NCI-H146 treated with DMSO at 0.1 percent for 48 hours (cell line): Measurements from ENCODE around the gene FCRLA.

Experiments used
- DNase-seq: peaks from one replicate; lab custom pipeline; 2025; ENCODE audit not compliant: unreplicated experiment; lab: John Stamatoyannopoulos, UW

The FCRLA gene

DNA sequence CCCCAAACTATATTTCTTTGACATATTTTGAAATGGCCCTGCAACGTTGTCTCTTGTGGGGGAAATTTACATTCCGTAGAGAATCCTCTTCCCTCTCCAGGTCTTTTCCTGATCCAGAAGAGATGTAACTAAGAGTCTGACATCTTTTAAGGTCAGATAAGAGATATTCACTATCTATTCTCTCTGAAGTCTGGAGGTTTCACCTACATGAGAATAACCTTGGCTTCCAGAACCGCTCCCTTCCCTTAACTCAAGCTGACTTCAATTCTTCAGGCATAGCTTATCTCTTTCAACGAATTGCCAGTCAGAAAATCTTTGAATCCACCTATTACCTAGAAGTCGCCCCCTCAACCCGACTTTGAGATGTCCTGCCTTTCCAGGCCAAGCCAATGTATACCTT, 24.2 kb downstream of the FCRLA start:
- no peak for DNase-seq

DNA sequence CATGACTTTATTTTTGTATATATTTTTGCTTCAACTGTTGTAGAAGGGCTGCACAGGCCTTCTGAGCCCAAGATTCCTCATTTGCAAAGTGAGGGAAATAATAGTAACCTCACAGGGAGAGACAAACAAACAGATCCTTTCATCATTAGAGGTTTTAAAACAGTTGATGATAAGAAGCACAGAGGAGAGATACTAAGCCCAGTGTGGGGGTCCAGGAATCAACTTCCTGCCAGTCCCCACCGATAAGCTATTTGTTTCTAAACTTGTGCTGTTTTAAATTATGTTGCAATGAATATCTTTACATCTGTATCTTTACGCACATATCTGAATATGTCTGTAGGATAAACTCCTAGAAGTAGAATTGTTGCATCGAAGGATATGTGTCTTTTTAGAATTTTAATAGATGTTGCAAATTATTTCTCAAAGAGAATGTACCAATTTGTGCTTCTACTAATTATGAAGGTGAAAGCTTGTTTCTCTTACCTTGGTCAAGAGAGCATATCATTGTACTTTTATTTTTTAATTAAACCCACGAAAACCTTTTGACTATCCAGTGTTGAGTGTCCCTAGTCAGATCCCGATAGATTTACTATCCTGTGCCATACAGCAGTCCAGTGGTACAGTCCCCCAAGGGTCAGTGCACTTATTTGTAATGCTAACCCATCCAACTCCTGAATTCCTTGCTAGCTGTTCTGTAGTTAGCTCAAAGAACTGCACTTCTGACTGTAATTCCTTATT, 25.1 kb downstream of the FCRLA start:
- no peak for DNase-seq

GRCh38 chr1:161733526-161733925, 26.5 kb downstream of the FCRLA start:
- no peak for DNase-seq

GRCh38 chr1:161735837-161736236, 28.8 kb downstream of the FCRLA start:
- DNase-seq: no peak

DNA sequence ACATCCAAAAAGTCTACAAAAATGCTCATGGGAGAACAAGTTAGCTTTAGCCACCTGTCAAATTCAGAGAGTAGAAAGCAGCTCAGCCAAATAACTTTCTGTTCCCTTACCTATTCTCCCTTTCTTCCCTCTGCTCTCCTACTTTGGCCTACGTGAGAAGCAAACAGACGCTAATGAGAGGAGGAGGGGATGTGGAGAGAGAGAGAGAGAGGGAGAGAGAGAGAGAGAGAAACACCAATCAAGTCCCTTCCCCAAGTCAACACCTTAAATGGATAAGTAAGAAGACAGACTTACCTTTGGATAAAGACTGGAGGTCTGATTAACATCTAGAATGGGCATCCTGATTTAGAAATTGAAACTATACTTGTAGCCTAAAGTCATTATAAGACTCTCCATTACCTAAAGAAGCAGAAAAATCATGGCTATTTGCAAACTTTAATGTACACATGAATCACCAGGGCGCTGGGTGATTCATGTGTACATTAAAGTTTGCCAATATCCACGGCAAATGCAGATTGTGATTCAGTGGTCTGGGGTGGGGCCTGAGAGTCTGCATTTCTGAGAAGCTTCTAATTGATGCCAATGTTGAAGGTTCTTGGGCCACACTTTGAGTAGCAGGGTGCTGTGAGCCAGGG, 29.4 kb downstream of the FCRLA start:
- DNase-seq: no peak

DNA sequence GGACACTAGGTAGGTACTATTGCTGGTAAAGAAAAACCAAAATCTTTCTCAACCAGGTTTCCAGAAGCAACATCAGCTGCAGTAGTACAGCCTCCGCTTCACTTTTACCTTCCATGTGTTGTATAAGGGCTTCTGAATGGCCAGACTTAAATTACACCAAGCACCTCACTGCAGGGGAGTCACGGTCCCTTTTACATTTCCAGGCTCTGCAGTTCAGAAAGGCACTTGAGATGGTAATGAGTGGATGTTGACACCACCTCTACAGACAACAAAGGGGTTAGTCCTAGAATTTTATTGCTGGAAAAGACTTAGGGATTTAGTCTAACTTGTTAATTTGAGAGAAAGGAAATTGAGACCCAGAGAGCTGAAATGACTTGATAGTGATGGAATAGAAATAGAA, 30.6 kb downstream of the FCRLA start:
- no peak for DNase-seq

GRCh38 chr1:161738627-161739287, 31.7 kb downstream of the FCRLA start:
- peak; percentile 10 for DNase-seq

DNA sequence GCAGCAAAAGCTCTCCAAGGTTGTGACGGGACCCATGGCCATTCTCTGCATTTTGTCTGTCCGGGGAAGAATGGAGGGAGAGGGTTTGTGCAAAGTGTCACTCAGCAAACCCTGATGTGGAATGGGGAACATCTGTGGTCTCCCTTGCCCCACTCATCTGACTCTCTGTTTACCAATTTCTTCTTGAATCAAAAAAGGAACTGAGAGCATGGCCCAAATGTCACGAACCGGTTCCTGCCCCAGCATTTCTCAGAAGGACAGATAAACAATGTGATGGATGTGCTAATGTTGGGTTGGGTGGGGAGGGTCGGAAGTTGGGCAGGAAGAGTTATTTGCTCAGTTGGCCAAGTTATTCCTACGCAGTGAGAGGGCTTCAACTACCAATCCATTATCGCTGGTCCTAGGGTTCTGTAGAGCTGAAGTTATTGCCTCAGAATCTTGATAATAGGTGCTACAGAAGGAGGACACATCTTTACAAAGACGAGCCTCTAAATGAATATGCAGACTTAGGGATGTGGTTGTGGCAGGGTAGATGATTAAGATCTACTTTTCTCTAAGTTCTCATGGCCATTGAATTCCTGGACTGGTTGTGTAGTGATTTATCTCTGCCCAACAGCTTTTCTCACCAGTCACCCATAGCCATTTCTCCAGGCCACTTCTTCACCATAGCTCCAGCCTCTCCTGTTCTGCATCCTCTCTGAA, 33.0 kb downstream of the FCRLA start:
- no peak for DNase-seq

- DNase-seq: no peak
Observed at GRCh38 chr1:161740921-161741320, 33.9 kb downstream of the FCRLA start.

DNA sequence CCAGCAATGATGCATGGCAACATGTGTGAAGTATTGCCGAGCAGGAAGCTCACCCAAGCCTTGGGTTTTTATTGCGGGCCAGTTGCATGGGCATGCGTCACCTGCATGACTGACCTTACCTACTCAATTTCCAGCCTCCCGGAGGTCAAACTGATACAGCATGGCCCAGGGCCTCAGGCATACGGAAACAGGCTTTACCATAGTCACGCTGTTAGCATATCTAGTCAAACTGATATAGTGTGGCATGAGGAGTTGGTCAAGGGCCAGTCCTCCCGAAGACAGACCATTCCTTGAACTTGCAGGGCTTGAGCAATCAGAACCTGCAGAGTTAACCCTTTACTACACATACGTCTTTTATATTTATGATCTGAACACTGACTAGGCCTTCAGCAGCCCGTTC, 36.2 kb downstream of the FCRLA start:
- no peak for DNase-seq

DNA sequence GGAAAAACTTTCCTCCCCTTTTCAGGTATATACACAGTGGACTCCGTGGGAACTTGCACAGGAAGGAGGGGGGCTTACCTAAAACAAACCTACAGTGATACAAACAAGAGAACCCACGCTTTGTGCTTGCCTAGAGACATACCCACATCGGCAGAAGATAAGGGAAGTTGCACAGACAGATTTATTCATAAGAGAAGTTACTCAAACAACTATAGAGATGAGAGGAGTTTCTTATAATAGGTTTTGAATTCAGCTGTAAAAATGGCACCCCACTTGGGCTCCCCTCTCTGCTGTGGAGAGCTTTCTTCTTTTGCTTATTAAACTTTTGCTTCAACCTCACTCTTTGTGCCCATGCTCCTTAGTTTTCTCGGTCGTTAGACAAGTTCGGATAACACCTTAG, 40.8 kb downstream of the FCRLA start:
- DNase-seq: no peak

DNA sequence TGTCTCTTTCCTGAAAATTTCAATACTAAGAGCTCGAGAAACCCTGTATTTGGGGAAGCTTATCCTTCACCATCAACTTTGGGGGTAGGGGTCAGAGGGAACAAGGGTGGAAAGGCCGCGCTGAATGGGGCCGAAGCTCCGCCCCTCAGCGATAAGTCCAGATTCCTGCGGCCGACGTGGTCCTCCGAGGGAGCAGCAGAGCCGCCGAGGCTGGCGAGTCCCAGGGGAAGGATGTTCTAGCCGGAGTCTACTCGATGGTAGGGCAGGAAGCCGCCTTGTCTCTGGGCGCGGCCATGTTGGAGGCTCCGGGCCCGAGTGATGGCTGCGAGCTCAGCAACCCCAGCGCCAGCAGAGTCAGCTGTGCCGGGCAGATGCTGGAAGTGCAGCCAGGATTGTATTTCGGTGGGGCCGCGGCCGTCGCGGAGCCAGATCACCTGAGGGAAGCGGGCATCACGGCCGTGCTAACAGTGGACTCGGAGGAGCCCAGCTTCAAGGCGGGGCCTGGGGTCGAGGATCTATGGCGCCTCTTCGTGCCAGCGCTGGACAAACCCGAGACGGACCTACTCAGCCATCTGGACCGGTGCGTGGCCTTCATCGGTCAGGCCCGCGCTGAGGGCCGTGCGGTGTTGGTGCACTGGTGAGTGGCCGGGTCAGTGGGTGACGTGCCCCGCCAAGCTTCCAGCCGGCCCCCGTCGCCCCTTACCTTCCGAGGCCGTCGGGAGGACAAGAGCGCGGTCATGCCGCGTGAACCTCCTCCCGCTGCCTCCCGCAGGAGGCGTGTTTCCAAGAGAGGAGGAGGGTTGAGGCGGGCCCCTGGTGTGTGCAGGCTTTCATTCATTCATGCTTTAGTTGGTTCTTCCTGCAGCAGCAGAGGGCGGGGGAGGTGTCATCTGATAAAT, 42.7 kb downstream of the FCRLA start, which contains the start of gene DUSP12:
TSS of gene DUSP12 (plus strand) at position 278 of the 899 bp plus-strand sequence. CDS start at position 294, 16 bp downstream.
- peak; percentile 92 for DNase-seq

DNA sequence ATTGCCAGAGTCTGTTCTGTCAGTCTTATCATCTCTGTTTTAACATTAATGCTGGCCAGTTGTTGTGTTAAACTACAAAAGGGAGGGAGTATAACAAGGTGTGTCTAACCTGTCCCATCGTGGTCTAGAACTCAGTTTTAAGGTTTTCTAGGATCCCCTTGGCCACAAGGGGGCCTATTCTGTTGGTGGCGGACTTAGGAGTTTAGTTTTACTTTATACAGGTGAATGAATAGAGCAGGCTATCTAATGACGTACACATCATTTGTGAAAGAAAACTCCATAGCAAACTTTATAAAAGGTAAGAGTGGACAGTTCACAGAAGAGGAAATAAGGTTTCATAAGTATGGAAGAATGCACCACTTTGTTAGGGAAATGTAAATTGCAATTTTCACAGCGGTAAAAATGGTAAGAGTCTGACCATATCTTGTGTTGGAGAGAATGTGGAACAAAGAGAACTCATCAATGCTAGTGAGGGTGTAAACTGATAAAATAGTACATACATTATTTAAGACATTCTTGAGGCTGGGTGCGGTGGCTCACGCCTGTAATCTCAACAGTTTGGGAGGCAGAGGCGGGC, 56.6 kb downstream of the FCRLA start:
- no peak for DNase-seq
